GM15510 (cell line): ENCODE data around the gene GALNT17.

Experiments
- POLR2A ChIP-seq: IDR thresholded peaks from 3 replicates; pipeline ENCODE4 v1.6.1; 2011; ENCODE audit warnings: borderline replicate concordance; ENCODE audit not compliant: insufficient read length; ENCODE audit errors: extremely low read depth

GALNT17 gene

DNA sequence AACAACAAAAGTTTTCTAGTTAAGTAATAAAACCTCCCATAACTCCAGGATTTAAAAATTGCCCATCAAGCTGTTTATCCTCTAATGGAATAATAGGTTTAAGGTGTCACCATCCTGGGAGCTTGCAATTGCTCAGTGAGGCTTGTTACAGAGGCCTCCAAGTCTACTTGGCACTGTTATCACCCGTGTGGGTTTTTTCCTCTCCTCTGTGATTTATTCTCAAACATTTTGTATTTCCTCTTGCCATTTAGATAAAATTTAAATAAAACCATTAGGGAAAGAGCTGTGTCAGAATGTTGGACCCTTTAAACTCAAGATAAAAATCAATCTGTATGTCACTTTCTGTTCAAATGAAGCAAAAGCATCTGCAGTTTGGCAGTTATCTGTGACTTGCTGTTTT, 202.6 kb downstream of the GALNT17 start:
- no peak for TF ChIP-seq POLR2A

DNA sequence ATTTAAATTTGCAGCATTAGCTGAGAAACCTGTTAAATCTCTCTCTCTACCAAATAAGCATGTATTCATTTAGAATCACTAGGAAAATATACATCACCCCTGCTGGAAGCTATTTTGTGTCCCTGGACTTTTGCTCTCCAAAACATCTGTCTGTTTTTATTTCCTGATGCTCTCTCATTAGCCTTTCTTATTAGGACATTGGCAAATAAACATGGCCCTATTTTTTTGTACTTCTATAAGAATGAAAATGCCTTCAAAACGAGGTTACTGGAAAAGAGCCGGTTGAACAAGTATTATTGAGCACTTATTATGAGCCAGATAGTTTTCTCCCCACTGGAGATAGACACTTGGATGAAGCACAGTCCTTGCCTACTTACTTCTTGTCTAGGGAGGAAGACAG, 206.9 kb downstream of the GALNT17 start:
- no peak for TF ChIP-seq POLR2A

DNA sequence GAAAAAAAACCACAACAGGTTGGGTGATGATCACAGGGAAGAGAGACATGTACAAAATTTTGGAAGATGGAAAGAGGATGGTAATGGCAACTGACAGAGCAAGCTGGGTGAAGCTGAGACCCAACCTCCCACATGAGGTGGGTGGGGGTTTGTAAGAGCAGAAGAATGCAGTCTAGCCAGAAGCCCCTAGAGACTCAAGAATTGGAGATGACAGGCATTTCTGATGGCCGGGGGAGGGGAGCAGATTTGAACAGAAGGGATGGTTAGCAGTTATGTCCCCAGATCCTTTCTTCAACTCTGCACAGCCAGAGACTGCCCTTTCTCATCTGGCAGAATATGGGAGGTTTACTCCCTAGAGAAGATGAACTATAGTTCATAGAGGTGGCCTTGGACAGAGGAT, 208.0 kb downstream of the GALNT17 start:
- no peak for TF ChIP-seq POLR2A

DNA sequence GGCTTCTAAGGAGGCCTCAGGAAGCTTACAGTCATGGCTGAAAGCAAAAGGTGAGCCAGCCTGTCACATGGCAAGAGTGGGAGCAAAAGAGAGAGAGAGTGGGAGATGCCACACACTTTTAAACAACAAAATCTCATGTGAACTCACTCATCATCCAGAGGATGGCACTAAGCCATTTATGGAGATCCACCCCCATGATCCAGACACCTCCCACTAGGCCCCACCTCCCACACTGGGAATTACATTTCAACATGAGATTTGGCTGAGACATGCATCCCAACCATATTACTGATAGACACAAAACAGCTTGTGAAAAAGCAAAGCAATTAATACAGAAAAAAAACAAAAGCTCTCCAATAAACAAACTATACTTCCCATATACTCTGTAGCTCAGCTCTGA, 210.3 kb downstream of the GALNT17 start:
- TF ChIP-seq POLR2A: no peak

DNA sequence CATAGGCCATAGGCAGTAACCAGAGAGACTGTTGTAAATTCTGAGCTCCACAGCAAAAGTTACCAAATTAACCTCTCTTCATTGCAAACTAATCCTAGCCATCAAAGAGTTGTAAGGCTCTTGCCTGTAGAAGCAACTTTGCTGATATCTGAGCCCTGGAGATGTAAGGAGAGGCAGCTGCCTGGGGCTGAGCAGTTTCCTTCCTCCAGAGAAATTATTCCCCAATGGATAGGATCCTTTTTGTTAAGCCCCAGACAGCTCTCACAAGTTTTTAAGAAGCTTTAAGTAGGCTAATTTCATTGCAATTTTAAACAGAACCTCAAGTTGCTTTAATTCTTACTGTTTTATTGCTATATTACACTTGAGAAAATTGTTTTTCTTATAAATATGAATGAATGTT, 211.1 kb downstream of the GALNT17 start:
- no peak for TF ChIP-seq POLR2A

DNA sequence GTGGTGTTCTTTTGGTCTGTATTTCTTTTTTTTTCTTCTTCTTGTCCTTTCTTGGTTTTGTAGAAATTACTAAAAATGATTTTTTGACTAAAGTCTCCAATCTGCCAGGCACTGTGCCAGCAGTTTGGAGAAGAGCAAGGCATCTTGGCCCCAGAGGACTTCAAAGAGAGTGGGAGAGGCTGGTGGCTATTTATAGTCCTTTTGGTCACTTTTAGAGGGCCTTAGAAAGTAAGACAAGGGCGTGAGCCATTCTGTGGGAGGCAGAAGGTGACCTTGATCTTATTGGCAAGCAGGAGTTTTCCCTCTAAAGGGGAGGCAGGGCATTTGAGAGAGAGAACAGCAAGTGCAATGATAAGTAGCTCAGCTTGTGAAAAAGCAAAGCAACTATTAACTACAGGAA, 211.9 kb downstream of the GALNT17 start:
- TF ChIP-seq POLR2A: no peak

DNA sequence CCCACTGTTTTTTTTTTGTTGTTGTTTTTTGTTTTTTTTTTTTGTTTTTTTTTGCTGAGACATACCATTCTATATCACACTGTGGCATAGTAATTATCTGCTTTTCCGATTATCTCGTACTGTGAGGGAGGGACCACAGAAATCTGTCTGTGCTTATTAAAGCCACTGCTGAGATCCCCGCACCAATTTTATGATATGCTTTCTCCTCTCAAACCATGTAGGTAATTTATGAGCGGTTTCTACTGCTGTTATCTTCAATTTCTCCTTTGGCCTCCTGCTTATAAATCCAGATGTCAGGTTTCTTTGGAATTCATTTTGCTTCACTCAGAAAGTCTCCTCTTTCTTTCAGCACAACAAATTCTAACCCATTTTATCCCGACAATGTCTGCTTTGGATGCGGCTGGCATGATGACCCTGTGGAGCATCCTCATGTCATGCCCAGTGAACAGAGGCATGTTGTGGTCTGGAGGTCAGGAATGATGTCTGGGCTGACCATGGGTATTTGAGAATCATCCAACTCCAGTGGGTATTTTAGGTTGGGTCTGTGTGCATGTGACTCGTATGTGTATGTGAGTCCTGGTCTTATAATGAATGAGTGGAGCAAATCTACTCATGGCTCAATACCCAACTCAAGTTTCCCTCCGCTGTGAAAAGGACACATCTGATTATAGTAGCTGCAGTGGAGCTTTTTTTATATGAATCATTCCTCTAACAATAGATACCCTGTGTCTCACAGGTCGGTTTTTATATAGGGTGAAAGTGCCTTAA, 213.4 kb downstream of the GALNT17 start:
- TF ChIP-seq POLR2A: no peak

DNA sequence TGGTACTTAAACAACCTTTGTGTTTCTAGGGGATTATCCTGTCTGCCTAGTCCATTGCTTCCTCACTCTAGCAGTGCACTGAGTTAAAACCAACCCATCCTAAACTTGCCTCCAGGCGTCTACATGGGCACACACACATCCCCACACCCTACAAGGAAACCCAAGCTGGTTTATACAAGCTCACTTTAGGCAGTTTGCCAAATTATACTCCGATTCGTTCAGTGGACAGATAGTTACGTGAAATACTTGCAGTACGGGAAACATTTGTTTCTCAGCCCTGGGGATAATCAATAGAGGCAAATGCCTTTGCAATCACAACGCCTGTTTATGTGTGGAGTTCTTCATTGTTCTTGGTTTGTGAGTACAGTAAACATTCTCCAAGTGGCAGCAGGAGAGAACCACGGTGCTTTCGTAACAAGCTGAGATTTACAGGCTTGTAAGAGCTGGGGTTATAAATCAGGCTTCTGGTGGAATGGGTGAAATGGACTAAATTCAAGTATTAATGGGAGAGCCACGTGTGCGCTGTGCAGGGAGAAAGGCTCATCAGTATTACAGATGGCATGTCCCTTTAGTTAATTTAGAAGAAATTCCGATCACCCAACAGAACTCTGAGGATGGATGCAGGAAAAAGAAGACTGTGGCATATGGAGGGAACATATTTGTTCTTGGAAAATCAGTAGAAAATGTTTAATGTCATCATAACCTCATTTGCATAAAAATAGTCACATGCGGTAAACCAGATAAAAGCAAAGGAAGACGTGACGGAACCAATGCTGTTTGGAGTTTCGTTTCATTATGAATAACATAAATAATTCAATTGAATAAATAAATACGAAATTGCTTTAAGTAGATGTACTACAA, 217.1 kb downstream of the GALNT17 start:
- TF ChIP-seq POLR2A: no peak

DNA sequence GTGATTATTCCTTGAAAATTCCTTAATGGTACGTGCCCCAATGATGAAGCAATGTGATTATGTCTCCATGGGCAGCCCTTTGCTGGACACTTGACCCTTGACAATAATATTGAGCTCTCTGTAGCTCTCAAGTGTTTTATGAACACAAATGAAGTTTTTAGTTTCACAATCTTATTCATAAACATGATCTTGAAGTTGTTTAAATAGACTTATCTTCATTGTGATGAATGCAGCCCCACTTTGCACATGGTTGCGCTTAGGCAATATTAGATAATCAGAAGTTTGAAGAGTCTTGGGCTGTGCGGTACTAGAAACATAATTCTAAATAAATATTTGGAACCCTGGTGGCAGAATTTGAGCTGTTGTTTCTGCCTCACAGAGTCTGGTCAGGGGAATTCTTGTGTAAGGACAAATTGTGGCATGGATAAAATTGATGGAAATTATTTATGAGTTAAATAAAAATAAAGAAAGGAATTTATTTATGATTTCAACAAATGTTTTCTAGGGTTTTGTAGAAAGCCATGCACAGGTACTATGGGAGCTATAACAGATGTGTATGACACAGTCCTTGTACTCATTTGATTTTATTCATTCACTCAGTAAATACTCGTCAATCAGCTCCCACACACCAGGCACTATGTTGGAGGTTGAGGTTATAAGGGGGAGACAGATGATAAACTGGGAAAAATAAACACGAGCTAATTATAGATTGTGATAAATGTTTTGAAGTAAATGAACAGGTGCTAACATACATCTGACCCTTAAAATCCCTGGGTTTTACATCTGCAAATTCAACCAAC, 217.9 kb downstream of the GALNT17 start:
- no peak for TF ChIP-seq POLR2A

DNA sequence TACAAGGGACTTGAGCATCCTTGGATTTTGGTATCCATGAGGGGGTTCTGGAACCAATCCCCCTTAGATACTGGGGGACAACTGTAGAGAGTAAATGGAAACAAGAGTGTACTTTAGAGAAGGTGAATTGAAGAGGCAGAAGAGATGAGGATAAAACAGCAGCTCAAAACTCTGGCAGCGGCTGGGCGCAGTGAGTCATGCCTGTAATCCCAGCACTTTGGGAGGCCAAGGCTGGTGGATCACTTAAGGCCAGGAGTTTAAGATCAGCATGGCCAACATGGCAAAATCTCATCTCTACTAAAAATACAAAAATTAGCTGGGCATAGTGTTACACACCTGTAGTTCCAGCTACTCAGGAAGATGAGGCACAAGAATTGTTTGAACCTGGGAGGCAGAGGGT, 218.7 kb downstream of the GALNT17 start:
- TF ChIP-seq POLR2A: no peak

DNA sequence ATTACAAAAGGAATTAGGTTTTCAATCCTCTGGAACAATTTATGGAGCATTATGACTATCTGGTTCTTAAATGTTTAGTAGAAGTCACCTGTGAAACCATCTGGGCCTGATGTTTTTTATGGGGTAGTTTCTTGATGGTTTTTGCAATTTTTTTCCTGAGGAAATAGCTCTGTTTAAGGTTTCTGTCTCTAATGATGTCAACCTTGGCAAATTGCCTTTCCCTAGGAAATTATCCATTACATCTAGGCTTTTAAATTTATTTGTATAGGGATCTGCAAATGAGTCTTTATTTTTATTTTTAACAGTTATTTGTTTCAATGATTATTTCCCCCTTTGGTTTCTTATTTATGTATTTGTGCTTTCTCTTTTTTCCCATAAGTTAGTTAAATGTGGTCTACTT, 222.8 kb downstream of the GALNT17 start:
- TF ChIP-seq POLR2A: no peak

DNA sequence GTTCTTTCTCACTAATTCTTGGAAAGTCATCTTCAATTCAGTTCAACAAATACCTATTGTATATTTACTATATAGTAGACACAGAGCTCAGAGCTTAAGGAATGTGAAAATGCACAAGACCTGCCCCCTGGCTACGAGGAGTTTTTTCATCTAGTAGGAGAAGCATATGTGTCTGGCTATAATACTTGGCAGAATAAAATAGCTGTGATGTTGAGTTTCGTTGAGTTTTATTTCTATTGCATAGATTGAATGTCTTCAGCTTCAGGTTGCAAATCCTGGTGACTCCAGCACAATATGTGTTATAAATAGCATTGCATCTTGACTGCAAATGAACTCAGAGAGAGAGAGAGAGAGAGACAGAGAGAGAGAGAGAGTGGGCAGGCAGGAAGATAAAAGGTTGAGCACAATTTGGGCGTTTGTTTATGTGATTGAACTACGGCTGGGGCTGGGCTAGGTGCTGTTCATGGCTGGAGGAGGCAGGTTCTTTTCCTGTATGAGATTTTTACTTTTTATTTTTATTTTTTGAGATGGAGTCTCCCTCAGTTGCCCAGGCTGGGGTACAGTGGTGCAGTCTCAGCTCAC, 229.6 kb downstream of the GALNT17 start:
- no peak for TF ChIP-seq POLR2A

DNA sequence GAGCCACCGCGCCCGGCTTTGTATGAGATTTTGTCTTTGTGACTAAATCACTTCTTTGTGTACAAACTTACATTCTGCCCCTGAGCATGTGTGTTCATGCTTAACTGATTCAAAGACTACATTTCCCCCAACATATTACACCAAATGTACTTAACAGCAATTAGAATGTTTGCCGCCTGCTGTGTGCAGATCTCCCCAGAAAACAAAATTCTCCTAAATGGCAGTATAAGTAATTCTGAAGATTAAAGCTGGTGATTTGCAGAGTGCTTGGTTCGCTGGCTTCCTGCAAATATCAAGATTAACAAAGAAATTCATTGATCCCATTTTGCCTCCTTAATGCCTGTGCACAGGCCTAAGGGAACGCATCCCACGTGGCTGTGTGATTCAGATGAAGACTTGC, 230.3 kb downstream of the GALNT17 start:
- no peak for TF ChIP-seq POLR2A

DNA sequence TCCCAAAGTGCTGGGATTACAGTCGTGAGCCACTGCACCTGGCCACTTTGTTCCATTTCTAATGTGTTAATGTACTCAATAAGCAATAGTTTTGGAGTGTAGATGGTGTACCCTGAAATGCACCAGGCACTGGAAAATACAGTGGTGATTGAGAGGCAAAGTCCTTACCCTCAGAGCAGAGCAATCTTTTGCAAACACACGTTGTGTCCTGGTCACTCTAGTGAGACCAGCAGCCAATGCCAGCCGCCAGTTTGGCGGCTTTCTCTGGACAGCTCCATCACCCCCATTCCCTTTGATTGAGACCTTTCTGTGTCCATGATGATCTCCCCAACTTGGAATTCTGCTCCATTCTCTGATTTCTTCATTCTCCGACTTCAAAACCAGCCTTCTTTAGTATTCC, 231.3 kb downstream of the GALNT17 start:
- no peak for TF ChIP-seq POLR2A

DNA sequence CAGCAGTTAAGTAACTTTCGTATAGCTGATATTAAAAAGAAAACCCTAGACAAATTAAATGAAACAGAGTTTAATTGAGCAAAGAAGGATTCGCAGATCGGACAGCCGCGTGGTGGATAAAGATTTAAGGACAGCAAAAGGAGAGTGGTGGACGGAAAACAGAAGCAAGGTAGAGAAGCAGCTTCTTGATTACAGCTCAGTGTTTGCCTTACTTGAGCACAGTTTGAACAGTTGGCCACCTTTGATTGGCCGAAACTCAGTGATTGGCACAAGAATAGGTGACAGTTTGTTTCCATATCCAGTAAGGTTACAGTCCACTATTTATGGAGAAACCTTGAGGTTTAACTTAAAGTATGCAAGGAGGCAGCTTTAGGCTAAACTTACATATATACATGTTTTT, 231.7 kb downstream of the GALNT17 start:
- no peak for TF ChIP-seq POLR2A
